A673 (cell line): ENCODE results near the gene IGF1R. TPM values are rescaled to one million over a fixed set of nuclear protein-coding genes. Genes with fewer than 3 reads are reported as not detected.

Experiments used
- BruUV-seq: library from RNA; stranded (reverse); fragments of 400-500 nt; replicated peaks from 2 replicates; lab custom pipeline; 2021; lab: Mats Ljungman, UMichigan
- CTCF ChIA-PET: fragments of 300-600 bp; sonication (Branson Sonifier 250); formaldehyde crosslinking; loops from one replicate; lab custom pipeline; 2022; ENCODE audit warnings: antibody characterized with exemption; lab: Charles Lee
- POLR2A ChIA-PET: fragments of 300-600 bp; sonication (Branson Sonifier 250); formaldehyde crosslinking; loops from one replicate; lab custom pipeline; 2022; ENCODE audit warnings: antibody characterized with exemption; ENCODE audit not compliant: low non-redundant PET; lab: Charles Lee
- DNase-seq: peaks from one replicate; pipeline ENCODE4 v3.0.0-alpha.2; 2015; ENCODE audit warnings: low spot score
- H3K27ac ChIP-seq: fragments of 200-600 bp; sonication (generic); 2 replicates; pipeline ENCODE4 v1.5.1; 2016; ENCODE audit warnings: mixed run types, low read depth, mild to moderate bottlenecking, mixed read lengths, antibody characterized with exemption, low read length; ENCODE audit not compliant: poor library complexity, severe bottlenecking
- H3K27me3 ChIP-seq: fragments of 200-600 bp; sonication (generic); replicated peaks from 2 replicates; pipeline ENCODE4 v1.6.1; 2017; ENCODE audit warnings: mixed run types, low read depth, mild to moderate bottlenecking, mixed read lengths, antibody characterized with exemption, low read length; ENCODE audit not compliant: insufficient read depth, poor library complexity
- H3K36me3 ChIP-seq: fragments of 200-600 bp; sonication (generic); 2 replicates; pipeline ENCODE4 v1.6.1; 2016; ENCODE audit warnings: mixed run types, mild to moderate bottlenecking, mixed read lengths, antibody characterized with exemption, low read length; ENCODE audit not compliant: insufficient read depth, poor library complexity, severe bottlenecking
- H3K4me1 ChIP-seq: fragments of 200-600 bp; sonication (generic); 2 replicates; pipeline ENCODE4 v1.6.1; 2017; ENCODE audit warnings: mixed run types, mild to moderate bottlenecking, mixed read lengths, antibody characterized with exemption, low read length; ENCODE audit not compliant: insufficient read depth, poor library complexity, severe bottlenecking
- H3K4me3 ChIP-seq: fragments of 200-600 bp; sonication (generic); 2 replicates; pipeline ENCODE4 v1.5.1; 2016; ENCODE audit warnings: low read depth, mixed run types, mild to moderate bottlenecking, mixed read lengths, low read length; ENCODE audit not compliant: poor library complexity, severe bottlenecking
- H3K9me3 ChIP-seq: fragments of 200-600 bp; sonication (generic); 2 replicates; pipeline ENCODE4 v1.6.1; 2016; ENCODE audit warnings: mixed run types, low read depth, mild to moderate bottlenecking, mixed read lengths, antibody characterized with exemption, low read length; ENCODE audit not compliant: poor library complexity, severe bottlenecking
- EZH2 ChIP-seq: fragments of 200-600 bp; sonication (generic); IDR thresholded peaks from 2 replicates; pipeline ENCODE4 v1.6.1; 2017; ENCODE audit warnings: borderline replicate concordance, low read depth, mild to moderate bottlenecking, mixed read lengths, antibody characterized with exemption, low read length; ENCODE audit not compliant: poor library complexity, severe bottlenecking
- intact Hi-C: fragments of 100-400 bp; cut with micrococcal nuclease; formaldehyde crosslinking; loops from one replicate; pipeline ENCODE4 v1.10.0; 2022; ENCODE audit not compliant: unreplicated experiment
- total RNA-seq: library from RNA; stranded (reverse); gene quantifications from 2 replicates; pipeline ENCODE4 v1.2.3, GENCODE V29; 2021
- TF ChIP-seq, protein P1 (sequence below): fragments of 300-800, 200-600 bp; sonication (generic); conservative IDR thresholded peaks from 2 replicates; pipeline ENCODE4 v1.5.1; 2017; ENCODE audit warnings: low read depth, mild to moderate bottlenecking, antibody characterized with exemption, low read length, moderate library complexity, mixed read lengths

IGF1R gene
- total RNA-seq, 1 experiment from 2014 or later = 34.9 TPM

DNA sequence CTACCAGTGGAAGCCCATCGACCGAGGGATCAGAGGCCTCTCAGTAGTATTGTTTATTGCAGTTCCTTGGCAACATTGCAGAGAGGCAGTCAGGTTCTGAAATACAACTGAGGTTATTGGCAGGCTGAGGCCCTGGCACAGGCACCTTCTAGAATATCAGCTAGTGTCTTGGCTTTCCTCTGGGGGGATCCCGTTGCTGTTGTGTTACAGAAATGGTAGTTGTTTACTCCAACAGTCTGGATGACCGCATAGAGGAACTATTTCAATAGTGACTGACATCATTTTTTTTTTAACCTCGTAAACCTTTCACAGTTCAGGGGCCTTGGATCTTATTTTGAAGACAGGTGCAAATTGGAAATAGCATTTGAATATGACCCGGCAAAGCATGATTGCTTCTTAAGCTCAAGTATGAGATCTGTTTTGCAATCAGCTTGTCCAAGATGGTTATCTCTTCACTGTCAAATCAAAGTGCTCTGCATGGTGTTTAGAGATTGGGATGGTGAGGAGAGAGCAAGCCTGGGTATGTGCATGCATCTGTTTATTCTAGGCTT lies 295.3 kb downstream of the IGF1R start:
- Histone ChIP-seq H3K27me3 (no peaks in the 10 kb centered on the region), H3K27ac (no peak overlapping the region), H3K36me3 (peaks cover 3% of the 10 kb centered on the region), H3K9me3 (no peaks in the 10 kb centered on the region), H3K4me1 (peaks cover 18% of the 10 kb centered on the region), H3K4me3 (no peak overlapping the region)
- intact Hi-C loops = no loop called here
- TF ChIP-seq, protein P1, sequence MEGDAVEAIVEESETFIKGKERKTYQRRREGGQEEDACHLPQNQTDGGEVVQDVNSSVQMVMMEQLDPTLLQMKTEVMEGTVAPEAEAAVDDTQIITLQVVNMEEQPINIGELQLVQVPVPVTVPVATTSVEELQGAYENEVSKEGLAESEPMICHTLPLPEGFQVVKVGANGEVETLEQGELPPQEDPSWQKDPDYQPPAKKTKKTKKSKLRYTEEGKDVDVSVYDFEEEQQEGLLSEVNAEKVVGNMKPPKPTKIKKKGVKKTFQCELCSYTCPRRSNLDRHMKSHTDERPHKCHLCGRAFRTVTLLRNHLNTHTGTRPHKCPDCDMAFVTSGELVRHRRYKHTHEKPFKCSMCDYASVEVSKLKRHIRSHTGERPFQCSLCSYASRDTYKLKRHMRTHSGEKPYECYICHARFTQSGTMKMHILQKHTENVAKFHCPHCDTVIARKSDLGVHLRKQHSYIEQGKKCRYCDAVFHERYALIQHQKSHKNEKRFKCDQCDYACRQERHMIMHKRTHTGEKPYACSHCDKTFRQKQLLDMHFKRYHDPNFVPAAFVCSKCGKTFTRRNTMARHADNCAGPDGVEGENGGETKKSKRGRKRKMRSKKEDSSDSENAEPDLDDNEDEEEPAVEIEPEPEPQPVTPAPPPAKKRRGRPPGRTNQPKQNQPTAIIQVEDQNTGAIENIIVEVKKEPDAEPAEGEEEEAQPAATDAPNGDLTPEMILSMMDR = no peak
- no peak for TF ChIP-seq EZH2
- no TSS peak for BruUV-seq
- CTCF ChIA-PET = no interaction called here
- POLR2A ChIA-PET = interaction anchor here (0.6 kb wide), 1 partner anchor 628 kb away, joined by 4 read pairs; no protein-coding TSS in a partner anchor
- no peak for DNase-seq

DNA sequence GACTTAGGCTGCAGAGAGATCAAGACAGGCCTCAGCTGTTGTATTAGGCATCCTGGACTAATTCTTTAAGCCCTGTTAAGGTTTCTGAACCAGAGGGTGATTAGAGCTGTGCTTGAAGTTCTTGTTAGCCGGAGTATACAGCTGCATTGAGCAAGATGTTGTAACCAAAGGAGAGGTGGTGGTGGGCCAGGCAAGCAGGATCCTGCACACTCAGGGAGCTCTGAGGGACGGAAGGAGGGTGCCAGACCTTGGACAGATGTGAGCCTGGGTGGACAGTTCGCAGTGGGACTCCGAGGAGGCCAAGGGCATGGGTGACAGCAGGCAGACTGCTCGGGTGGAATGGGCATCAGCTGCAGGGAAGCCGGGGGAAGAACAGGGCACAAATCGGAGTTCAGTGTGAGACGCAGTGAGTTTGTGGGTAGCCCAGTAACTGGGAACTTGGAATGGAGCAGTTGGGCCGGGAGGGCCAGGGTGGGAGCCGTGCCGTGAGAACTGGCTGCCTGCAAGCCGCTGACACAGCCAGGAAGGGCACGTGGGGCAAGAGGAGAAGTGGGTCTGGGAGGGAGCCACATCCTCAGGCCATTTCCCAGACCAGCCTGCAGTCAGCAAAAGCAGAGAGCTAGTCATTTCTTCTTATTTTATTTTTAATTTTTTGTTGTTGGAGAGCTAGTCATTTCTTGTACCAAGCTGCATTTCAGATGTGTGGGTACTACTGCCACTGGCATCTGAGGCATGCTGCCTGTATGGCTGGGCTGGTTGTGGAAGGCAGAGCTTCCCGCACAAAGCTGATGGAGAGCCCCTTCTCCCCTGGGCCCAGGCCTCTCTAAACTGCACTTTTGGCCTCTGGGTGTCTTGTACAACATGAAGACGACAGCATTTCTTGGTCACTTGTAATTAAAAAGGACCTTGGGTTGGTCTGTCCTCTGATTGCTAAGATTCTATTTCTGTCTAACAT lies 298.2 kb downstream of the IGF1R start:
- POLR2A ChIA-PET = no interaction called here

DNA sequence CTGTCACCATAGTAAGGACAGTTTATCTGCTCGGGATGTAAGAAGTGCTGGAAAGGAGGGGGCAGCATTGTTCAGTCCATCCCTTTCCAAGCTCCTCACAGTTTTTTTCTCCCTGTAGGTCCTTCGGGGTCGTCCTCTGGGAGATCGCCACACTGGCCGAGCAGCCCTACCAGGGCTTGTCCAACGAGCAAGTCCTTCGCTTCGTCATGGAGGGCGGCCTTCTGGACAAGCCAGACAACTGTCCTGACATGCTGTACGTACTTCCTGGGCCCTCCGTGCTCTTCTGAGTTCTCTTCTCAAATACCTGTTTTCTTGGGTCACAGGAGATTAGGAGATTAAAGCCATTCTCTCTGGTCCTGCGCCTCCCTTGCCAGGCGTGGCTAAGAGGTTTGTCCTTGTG lies 300.1 kb downstream of the IGF1R start:
- BruUV-seq = no TSS peak
- POLR2A ChIA-PET = no interaction called here
- H3K36me3 ChIP-seq = peaks cover 11% of the 10 kb centered on the region
- H3K4me1 ChIP-seq = no peaks in the 10 kb centered on the region
- no peak overlapping the region for H3K4me3 ChIP-seq
- H3K9me3 ChIP-seq = no peaks in the 10 kb centered on the region
- no peak for DNase-seq
- CTCF ChIA-PET = no interaction called here
- intact Hi-C loops = no loop called here
- H3K27ac ChIP-seq = no peak overlapping the region
- TF ChIP-seq, protein P1 = no peak
- no peak for TF ChIP-seq EZH2
- no peaks in the 10 kb centered on the region for H3K27me3 ChIP-seq

More for the DNA sequence above, 298.2 kb downstream of the IGF1R start:
- no peak for TF ChIP-seq EZH2
- TF ChIP-seq, protein P1 = no peak
- no TSS peak for BruUV-seq
- no peak overlapping the region for H3K27ac ChIP-seq
- no peaks in the 10 kb centered on the region for H3K9me3 ChIP-seq
- no peak for DNase-seq
- H3K4me1 ChIP-seq = peaks cover 9% of the 10 kb centered on the region
- no peak overlapping the region for H3K4me3 ChIP-seq
- CTCF ChIA-PET = no interaction called here
- intact Hi-C loops = no loop called here
- no peaks in the 10 kb centered on the region for H3K27me3 ChIP-seq
- H3K36me3 ChIP-seq = peaks cover 14% of the 10 kb centered on the region
